Measurements from ENCODE around the gene ZWILCH.
"Not testable (repeated sequence)": the region's sequence is repeated elsewhere in the genome, so short reads cannot be mapped to it uniquely, and the experiment has no call there.

The ZWILCH gene

DNA sequence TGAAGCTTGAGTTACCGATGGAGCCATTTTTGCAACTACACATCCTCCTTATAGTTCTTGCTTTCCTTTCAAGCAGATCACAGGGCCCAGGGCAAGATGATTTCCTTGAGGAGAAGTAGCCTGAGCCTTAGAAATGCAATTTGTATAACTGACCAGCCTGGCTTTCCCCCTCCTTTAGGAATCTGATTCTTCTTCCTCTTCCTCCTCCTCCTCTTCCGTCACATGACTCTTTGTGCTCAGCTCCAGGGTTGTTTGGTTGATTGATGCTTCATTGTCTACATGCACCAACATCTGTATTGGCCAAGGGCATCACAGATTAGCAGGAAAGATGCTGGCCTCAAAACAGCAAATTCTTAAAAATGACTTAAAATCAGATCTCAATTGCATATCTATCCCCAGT is 10.9 kb upstream of the ZWILCH start:
- no peak overlapping the region for H3K27ac ChIP-seq
- TF ChIP-seq, protein P1, sequence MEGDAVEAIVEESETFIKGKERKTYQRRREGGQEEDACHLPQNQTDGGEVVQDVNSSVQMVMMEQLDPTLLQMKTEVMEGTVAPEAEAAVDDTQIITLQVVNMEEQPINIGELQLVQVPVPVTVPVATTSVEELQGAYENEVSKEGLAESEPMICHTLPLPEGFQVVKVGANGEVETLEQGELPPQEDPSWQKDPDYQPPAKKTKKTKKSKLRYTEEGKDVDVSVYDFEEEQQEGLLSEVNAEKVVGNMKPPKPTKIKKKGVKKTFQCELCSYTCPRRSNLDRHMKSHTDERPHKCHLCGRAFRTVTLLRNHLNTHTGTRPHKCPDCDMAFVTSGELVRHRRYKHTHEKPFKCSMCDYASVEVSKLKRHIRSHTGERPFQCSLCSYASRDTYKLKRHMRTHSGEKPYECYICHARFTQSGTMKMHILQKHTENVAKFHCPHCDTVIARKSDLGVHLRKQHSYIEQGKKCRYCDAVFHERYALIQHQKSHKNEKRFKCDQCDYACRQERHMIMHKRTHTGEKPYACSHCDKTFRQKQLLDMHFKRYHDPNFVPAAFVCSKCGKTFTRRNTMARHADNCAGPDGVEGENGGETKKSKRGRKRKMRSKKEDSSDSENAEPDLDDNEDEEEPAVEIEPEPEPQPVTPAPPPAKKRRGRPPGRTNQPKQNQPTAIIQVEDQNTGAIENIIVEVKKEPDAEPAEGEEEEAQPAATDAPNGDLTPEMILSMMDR (conservative IDR thresholded peaks at IDR 0.05), result no peak
- TF ChIP-seq ZFX (IDR thresholded peaks at IDR 0.05), result no peak

DNA sequence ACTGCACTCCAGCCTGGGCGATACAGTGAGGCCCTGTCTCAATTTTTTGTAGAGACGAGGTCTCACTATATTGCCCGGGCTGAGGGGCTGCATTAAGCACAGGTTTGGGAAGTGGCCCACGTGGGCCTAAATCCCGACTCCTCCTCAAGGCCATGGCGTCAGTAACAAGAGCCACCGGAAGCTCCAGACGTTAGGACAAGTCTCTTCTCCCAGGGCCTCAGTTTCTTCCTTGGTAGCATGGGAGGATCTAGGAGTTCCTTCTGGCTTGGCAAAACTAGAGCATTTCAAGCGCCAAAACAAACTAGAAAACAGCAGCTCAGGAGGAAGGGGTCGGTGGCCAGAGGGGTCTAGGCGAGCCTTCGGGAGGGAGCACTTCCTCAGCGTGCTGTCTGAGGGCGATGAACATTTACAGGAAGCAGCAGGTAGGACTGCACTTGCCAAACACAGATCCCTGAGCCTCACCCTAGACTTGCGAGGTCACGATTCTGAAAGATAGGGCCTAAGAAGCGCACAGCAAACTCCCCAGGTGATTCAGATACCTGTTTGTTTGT is 8.1 kb upstream of the ZWILCH start:
- H3K27ac ChIP-seq, result peak overlapping the region; percentile 93
- TF ChIP-seq, protein P1 (conservative IDR thresholded peaks at IDR 0.05), result no peak
- no peak; the same call in 1 of the 2 replicates for TF ChIP-seq ZFX (IDR thresholded peaks at IDR 0.05)

DNA sequence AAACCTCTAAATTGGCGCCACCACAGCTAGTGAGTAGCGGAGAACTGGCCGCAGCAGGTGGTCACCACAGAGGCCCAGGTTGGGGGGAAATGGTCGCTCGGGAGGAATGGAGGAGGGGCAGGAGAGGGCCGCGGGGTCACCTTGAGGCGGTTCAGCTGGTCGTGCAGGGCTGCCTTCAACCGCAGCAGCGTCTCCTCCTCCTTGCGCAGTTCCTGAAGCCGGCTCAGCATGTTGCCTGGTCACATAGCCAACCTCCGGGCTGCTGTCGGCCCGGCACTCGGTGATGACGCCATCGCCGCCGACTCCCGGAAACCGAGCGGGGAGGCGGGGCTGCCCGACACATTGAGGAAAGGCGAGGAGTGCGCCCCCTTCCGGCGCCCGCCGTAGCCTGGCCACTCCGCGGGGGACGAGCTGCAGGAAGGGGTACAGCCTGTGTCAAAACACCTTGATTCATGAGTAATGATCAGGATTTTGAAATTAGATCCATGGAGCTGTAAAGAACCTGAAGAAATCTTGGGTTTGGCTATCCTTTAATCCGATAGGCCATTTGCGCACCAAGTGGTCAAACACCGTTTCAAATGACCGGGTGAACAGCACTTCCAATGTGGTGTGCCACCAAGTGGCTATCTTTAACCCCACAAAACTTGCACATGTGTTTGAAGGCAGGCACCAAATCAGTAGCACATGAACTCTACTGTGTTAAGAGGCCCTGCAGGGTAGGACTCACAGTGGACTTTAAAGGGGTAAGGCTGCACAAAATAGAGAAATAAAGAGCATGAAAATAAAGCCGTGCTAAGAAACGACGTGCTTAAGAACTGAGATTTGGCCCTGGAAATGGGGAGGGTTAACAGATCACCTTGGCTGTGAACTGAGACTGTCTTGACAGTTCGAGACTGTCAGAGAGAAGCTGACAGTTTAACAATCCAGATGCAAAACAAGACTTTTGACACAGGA is 7.3 kb upstream of the ZWILCH start, which contains the start of gene SNAPC5:
Gene SNAPC5 (minus strand): TSS at position 261 of the 954 bp plus-strand sequence. CDS start 31 bp downstream, at position 230.
- H3K27ac ChIP-seq, result peak within 1 kb of the TSS; percentile 93
- TF ChIP-seq, protein P1 (conservative IDR thresholded peaks at IDR 0.05), result peak; percentile 99
- TF ChIP-seq ZFX (IDR thresholded peaks at IDR 0.05), result no peak

DNA sequence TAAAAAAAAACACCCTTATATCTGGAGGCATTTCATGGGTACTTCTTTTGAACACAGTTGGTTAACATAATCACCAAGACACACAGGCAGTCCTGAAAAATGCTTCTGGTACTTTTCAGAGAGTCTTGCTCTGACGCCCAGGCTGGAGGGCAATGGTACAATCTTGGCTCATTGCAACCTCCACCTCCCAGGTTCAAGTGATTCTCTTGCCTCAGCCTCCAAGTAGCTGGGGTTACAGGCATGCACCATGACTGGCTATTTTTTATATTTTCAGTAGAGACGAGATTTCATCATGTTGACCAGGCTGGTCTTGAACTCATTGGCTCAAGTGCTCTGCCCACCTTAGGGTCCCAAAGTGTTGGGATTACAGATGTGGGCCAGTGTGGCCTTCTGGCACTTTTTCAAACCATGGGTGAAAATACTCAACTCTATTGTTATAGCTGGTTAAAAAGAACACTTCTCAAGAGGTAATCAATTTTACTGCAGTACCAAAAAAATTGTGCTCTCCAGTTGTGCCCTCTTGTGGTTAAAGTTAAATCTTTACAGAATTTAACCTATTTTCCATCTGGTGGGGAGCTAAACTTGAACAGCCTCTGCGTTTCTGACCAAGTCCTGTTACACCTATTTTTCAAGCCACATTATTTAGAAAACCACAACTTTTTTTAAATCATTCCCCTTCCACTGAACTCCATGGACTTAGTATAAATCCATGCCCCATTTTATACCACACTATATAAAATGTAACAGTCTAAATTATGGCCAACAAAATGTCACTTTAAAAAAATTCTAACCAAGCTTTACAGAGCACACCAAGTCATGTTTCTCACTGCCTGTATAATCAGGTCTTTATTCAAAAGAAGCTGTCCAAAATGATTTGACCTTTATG is 6.4 kb upstream of the ZWILCH start:
- no peak for TF ChIP-seq ZFX (IDR thresholded peaks at IDR 0.05)
- TF ChIP-seq, protein P1 (conservative IDR thresholded peaks at IDR 0.05), result peak; percentile 2
- peak overlapping the region; percentile 93; the same call in 1 of the 2 replicates for H3K27ac ChIP-seq

DNA sequence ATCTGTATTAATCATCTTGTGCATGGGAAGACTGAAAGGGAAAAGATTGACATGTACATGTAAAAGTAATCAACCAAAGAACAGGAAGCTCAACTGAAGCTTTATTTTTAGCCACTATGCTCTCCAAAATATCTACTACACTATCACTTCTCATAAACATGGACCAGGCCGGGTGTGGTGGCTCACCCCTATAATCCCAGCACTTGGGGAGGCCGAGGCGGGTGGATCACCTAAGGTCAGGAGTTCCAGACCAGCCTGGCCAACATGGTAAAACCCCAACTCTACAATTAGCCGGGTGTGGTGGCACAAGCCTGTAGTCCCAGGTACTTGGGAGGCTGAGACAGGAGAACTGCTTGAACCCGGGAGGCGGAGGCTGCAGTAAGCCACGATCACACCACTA is 4.8 kb upstream of the ZWILCH start:
- H3K27ac ChIP-seq, result not testable (repeated sequence)

DNA sequence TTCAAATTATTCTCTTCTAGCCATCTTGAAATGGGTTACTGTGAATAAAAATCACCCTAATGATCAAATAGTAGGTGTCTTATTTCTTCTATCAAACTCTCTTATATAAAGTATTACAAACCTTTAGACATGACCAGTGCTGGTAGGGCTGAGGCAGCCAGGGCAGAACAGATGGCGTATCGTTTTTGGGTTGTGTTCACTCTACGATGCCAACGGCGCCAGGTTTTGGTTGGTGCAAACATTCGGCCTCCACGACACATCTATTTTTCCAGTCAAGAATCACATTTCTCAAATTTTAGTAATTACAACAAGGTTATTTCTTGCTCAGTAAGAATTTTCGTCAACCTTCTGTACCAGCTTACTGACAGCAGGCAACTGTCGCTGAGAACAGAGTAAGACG is 2.6 kb upstream of the ZWILCH start:
- TF ChIP-seq, protein P1 (conservative IDR thresholded peaks at IDR 0.05), result no peak
- H3K27ac ChIP-seq, result peak overlapping the region; percentile 95; the same call in 1 of the 2 replicates

DNA sequence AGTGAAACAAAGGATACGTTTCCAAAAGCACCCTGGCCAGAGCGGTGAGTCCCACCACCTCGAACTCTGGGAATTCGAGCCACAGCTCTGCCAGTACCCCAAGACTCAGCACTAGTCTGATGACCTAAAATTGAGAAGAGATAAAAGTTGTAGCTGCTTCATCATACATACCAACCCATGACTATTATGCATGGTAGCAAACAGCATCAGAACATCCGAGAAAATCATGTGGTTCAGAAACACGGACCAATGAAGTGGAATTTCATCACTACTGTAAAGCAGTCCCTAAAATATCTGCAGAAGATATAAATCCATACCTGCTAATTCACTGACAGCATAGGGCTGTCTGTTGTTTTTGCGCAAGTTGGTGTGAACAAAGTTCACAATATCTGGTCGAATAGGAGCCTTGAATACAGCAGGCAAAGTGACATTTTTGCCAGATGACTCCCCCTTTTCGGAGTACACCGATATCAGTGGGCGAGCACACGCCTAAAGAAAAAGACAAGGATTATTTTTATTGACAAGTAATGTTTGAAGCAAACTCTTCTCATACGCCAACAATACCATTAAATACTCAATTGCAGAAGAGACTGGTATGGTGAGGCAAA is 2.0 kb upstream of the ZWILCH start:
- peak overlapping the region; percentile 95; the same call in 1 of the 2 replicates for H3K27ac ChIP-seq
